Measurements from ENCODE around the gene SSNA1.

SSNA1 gene

GRCh38 chr9:137194388-137194787 is 5.9 kb downstream of the SSNA1 start:
- Mint-ChIP-seq H3K27ac (no peak overlapping the region), H3K4me1 (ENCODE audit: low read depth) (peaks cover 6% of the 10 kb centered on the region), H3K27me3 (no peaks in the 10 kb centered on the region), H3K9me3 (ENCODE audit: low read depth) (no peaks in the 10 kb centered on the region), H3K4me3 (no peak overlapping the region), H3K36me3 (no peaks in the 10 kb centered on the region)

GRCh38 chr9:137194909-137195308 is 6.4 kb downstream of the SSNA1 start:
- peaks cover 6% of the 10 kb centered on the region for H3K4me1 Mint-ChIP-seq (ENCODE audit: low read depth)
- H3K4me3 Mint-ChIP-seq, result no peak overlapping the region
- H3K27ac Mint-ChIP-seq, result no peak overlapping the region
- no peaks in the 10 kb centered on the region for H3K36me3 Mint-ChIP-seq
- H3K9me3 Mint-ChIP-seq (ENCODE audit: low read depth), result no peaks in the 10 kb centered on the region
- no peaks in the 10 kb centered on the region for H3K27me3 Mint-ChIP-seq

- Mint-ChIP-seq H3K4me1 (ENCODE audit: low read depth) (peaks cover 5% of the 10 kb centered on the region), H3K9me3 (ENCODE audit: low read depth) (no peaks in the 10 kb centered on the region), H3K27ac (no peak overlapping the region), H3K4me3 (no peak overlapping the region), H3K36me3 (no peaks in the 10 kb centered on the region), H3K27me3 (no peaks in the 10 kb centered on the region)
Observed at GRCh38 chr9:137195525-137196220, 7.2 kb downstream of the SSNA1 start.

GRCh38 chr9:137198051-137198901 is 9.8 kb downstream of the SSNA1 start:
- Mint-ChIP-seq H3K4me1 (ENCODE audit: low read depth) (peaks cover 13% of the 10 kb centered on the region), H3K36me3 (no peaks in the 10 kb centered on the region), H3K27ac (no peak overlapping the region), H3K27me3 (no peaks in the 10 kb centered on the region), H3K4me3 (no peak overlapping the region), H3K9me3 (ENCODE audit: low read depth) (no peaks in the 10 kb centered on the region)

- Mint-ChIP-seq H3K27ac (no peak overlapping the region), H3K4me1 (ENCODE audit: low read depth) (peaks cover 16% of the 10 kb centered on the region), H3K27me3 (no peaks in the 10 kb centered on the region), H3K9me3 (ENCODE audit: low read depth) (no peaks in the 10 kb centered on the region), H3K4me3 (no peak overlapping the region), H3K36me3 (no peaks in the 10 kb centered on the region)
Observed at GRCh38 chr9:137198902-137199283, 10.4 kb downstream of the SSNA1 start.

GRCh38 chr9:137199411-137200121 is 11.1 kb downstream of the SSNA1 start:
- H3K9me3 Mint-ChIP-seq (ENCODE audit: low read depth), result no peaks in the 10 kb centered on the region
- no peak overlapping the region for H3K27ac Mint-ChIP-seq

GRCh38 chr9:137200311-137201204 is 12.1 kb downstream of the SSNA1 start, which contains the start of gene TPRN:
TPRN (minus strand) TSS chr9:137200741; CDS start chr9:137200711, 30 bp downstream.
- Mint-ChIP-seq H3K9me3 (ENCODE audit: low read depth) (no peaks in the 10 kb centered on the region), H3K27me3 (no peaks in the 10 kb centered on the region), H3K27ac (peak within 1 kb of the TSS; percentile 58), H3K36me3 (no peaks in the 10 kb centered on the region), H3K4me1 (ENCODE audit: low read depth) (peaks cover 24% of the 10 kb centered on the region), H3K4me3 (peak within 1 kb of the TSS; percentile 83)

More at GRCh38 chr9:137199411-137200121, 11.1 kb downstream of the SSNA1 start:
- Mint-ChIP-seq H3K4me3 (peak overlapping the region; percentile 81), H3K27me3 (no peaks in the 10 kb centered on the region), H3K36me3 (no peaks in the 10 kb centered on the region), H3K4me1 (ENCODE audit: low read depth) (peaks cover 23% of the 10 kb centered on the region)

- Mint-ChIP-seq H3K27me3 (no peaks in the 10 kb centered on the region), H3K4me1 (ENCODE audit: low read depth) (peaks cover 26% of the 10 kb centered on the region), H3K9me3 (ENCODE audit: low read depth) (no peaks in the 10 kb centered on the region), H3K36me3 (no peaks in the 10 kb centered on the region), H3K27ac (peak overlapping the region; percentile 58), H3K4me3 (peak overlapping the region; percentile 83)
Observed at GRCh38 chr9:137201205-137201868, 12.9 kb downstream of the SSNA1 start.

GRCh38 chr9:137202966-137203365 is 14.5 kb downstream of the SSNA1 start:
- H3K4me3 Mint-ChIP-seq, result peak overlapping the region; percentile 40
- no peaks in the 10 kb centered on the region for H3K27me3 Mint-ChIP-seq
- H3K4me1 Mint-ChIP-seq (ENCODE audit: low read depth), result peaks cover 39% of the 10 kb centered on the region
- peaks cover 3% of the 10 kb centered on the region for H3K36me3 Mint-ChIP-seq
- no peak overlapping the region for H3K27ac Mint-ChIP-seq
- no peaks in the 10 kb centered on the region for H3K9me3 Mint-ChIP-seq (ENCODE audit: low read depth)

GRCh38 chr9:137204731-137205125 is 16.3 kb downstream of the SSNA1 start:
- peak overlapping the region; percentile 93 for H3K27ac Mint-ChIP-seq
- H3K27me3 Mint-ChIP-seq, result no peaks in the 10 kb centered on the region
- peaks cover 37% of the 10 kb centered on the region for H3K4me1 Mint-ChIP-seq (ENCODE audit: low read depth)
- H3K9me3 Mint-ChIP-seq (ENCODE audit: low read depth), result no peaks in the 10 kb centered on the region
- H3K36me3 Mint-ChIP-seq, result peaks cover 3% of the 10 kb centered on the region
- peak overlapping the region; percentile 95 for H3K4me3 Mint-ChIP-seq

GRCh38 chr9:137205126-137206069 is 16.9 kb downstream of the SSNA1 start, which contains the start of the genes NDOR1 and TMEM203:
NDOR1 (plus strand) TSS chr9:137205700; CDS start chr9:137205778, 78 bp downstream.
TMEM203 (minus strand) TSS chr9:137205648; CDS start chr9:137205414, 234 bp downstream.
- Mint-ChIP-seq H3K9me3 (ENCODE audit: low read depth) (no peaks in the 10 kb centered on the region), H3K4me3 (peak within 1 kb of the TSS; percentile 95), H3K36me3 (peaks cover 3% of the 10 kb centered on the region), H3K4me1 (ENCODE audit: low read depth) (peaks cover 37% of the 10 kb centered on the region), H3K27me3 (no peaks in the 10 kb centered on the region), H3K27ac (peak within 1 kb of the TSS; percentile 93)

- no peaks in the 10 kb centered on the region for H3K9me3 Mint-ChIP-seq (ENCODE audit: low read depth)
- H3K27me3 Mint-ChIP-seq, result no peaks in the 10 kb centered on the region
- H3K27ac Mint-ChIP-seq, result peak overlapping the region; percentile 85
- H3K4me3 Mint-ChIP-seq, result peak overlapping the region; percentile 90
- H3K4me1 Mint-ChIP-seq (ENCODE audit: low read depth), result peaks cover 35% of the 10 kb centered on the region
- H3K36me3 Mint-ChIP-seq, result peaks cover 3% of the 10 kb centered on the region
Observed at GRCh38 chr9:137206602-137207001, 18.1 kb downstream of the SSNA1 start.

GRCh38 chr9:137211532-137211931 is 23.1 kb downstream of the SSNA1 start:
- Mint-ChIP-seq H3K27me3 (no peaks in the 10 kb centered on the region), H3K27ac (no peak overlapping the region), H3K4me1 (ENCODE audit: low read depth) (peaks cover 11% of the 10 kb centered on the region), H3K36me3 (peaks cover 3% of the 10 kb centered on the region), H3K9me3 (ENCODE audit: low read depth) (no peaks in the 10 kb centered on the region), H3K4me3 (no peak overlapping the region)
